Measurements from ENCODE around the gene PTGER2.

The PTGER2 gene

DNA sequence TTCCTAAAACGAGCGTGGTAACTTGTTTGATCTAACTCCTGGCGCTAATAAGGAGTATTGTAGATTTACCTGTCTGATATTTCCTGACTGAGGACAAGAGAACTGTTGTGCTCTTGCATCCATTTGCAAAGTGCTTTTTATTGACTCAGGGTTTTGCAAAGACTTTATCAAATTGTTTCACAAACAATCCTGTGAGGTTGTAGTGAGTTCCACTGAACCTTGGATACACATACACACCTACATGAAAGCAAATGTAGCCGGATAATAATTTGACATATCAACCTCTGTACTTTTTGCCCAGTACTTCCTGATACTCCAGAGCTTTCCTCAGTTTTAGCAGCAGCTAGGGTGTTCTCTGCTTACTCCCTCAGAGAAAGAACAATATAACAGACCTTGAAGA lies 6.7 kb upstream of the PTGER2 start:
- DNase-seq = no peak

DNA sequence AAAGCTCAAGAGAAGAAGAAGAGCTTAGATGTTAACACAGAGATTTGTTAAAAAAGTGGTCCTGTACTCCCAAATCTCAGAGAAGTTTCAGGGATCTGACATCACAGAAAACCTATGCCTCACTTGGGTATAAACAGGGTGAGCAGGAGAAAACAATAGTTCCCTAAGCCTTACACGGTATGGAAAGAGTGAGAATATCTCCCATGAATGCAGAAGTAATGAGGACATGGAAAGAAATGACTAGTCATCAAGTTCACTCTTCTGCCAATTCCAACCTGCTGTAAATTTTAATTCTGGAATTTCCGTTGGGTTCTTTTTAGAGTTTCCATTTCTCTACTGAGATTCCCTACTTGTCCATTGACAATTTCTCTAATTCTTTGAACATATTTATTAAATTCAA lies 6.2 kb upstream of the PTGER2 start:
- no peak for DNase-seq

DNA sequence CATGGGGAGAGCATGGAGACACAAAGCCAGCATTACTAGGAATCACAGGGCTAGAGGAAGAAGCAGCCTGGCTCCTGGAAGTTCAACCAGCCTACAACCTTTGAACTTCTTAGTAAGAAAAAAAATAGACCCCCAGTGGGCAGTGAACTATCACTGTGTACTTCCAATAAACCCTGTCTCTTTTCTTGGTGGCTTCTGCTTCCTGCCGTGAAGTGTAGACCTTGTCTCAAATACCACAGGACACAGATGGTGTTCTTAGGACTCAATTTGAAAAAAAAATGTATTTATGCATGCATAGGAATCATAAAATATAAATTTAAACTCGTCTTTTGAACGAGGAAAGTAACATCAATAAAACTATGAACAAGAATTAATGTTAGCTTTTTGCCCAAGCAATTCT lies 3.6 kb upstream of the PTGER2 start:
- no peak for DNase-seq

DNA sequence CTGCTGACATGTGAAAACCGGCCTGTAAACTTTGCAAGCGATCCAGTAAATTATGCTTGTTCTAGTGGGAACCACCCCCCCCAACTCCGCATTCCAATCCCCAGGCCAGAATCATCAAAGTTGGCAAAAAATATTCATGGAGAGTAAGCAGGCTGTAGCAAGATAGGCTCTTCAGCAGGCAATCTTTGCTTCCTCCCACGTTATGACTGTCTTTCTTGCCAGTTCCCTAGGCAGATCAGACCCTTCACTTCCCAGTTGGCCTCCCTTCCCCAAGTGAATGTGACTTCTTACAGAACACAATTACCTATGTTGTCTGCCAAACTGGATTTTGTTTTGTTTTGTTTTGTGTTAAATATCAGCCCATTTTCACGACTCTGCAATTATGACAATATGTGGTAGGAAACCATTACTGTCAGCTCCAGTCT lies 1.2 kb upstream of the PTGER2 start:
- no peak for DNase-seq

DNA sequence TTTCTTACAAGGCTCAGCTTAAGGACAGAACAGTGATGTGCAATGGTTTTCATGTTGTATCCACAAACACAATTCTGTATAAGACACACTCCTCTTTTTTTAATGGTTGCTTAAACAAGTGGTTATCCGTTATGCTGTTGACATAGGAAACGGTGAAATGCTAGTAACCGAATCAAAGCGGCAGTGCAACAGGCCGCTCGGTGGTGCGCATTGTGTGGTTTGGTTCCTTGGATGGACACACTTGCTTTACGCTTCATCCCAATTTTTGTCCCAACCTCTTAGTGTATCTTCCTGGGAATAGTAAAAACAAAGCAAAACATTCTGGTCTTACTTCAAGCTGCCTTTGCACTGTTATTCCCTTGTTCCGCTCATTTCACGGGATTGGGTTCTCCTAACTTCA lies 650 bp upstream of the PTGER2 start:
- no peak for DNase-seq

DNA sequence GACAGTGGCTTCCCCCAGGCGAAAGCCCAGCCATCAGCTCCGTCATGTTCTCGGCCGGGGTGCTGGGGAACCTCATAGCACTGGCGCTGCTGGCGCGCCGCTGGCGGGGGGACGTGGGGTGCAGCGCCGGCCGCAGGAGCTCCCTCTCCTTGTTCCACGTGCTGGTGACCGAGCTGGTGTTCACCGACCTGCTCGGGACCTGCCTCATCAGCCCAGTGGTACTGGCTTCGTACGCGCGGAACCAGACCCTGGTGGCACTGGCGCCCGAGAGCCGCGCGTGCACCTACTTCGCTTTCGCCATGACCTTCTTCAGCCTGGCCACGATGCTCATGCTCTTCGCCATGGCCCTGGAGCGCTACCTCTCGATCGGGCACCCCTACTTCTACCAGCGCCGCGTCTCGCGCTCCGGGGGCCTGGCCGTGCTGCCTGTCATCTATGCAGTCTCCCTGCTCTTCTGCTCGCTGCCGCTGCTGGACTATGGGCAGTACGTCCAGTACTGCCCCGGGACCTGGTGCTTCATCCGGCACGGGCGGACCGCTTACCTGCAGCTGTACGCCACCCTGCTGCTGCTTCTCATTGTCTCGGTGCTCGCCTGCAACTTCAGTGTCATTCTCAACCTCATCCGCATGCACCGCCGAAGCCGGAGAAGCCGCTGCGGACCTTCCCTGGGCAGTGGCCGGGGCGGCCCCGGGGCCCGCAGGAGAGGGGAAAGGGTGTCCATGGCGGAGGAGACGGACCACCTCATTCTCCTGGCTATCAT lies 663 bp downstream of the PTGER2 start:
- no peak for DNase-seq

DNA sequence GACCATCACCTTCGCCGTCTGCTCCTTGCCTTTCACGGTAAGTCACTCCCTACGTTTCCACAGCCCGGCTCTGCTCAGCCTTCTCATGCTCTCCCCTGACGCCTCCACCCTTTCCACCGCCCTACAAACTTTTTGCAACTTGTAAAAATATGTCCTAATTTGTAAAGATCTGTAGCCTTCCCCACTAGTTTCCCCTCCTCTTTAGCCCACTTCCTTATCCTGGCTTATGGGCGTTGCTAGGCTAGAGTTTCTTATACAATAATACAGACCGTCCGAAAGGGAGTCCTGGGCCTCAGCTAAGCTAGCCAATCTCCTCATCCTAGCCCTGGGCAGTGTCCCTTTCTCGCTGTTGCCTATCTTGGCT lies 1.2 kb downstream of the PTGER2 start:
- DNase-seq = no peak

DNA sequence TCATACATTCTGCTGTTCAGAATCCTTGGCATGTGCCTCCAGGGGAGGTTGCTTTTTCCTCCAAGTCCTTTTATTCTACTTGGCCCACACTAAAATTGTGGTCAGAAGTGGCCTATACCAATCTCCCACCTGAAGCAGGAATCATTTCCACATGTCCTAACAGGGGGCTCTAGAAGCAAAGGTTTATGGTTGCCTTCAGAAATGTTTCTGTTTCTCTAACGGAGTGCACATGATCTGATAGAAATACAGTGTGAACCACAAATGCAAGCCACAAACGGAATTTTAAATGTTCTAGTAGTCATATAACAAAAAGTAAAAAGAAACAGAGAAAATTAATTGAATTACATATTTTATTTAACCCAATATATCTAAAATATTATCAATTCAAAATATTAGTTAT lies 4.0 kb downstream of the PTGER2 start:
- no peak for DNase-seq

DNA sequence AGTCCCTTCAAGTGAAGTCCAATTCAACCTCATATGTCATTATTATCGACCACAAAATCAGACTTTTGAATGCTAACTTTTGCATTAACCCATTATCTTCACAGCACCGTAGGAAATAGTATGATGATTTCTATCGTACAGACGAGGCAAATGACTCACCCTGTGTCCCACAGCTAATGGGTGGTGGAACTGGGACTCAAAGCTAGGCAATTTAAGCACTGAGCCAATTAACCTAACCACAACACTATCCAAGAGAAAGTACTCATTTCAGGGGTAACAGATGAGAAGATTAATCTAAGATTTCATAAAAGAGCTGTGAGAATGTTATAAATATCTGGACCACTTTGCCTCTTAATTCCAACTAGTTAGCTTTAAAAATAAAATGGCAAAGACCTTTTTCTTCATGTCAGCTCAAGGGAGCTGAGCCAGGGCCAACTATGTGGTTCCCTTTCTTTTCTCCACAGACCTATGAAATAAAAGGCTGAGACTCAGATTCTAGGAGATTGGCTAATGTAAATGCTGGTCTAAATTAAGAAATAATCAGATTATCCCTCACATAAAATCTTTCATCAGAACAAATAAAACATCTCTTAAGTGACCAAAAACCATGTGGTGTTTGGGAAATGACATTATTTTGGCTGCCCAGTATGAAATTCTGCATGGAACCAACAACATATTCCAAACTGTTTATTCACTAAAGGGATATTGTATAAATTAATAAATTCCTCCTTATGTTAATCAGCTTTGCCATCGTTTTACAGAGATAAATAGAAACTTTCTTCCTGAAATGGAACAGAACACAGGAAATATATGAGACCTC lies 4.9 kb downstream of the PTGER2 start:
- no peak for DNase-seq

DNA sequence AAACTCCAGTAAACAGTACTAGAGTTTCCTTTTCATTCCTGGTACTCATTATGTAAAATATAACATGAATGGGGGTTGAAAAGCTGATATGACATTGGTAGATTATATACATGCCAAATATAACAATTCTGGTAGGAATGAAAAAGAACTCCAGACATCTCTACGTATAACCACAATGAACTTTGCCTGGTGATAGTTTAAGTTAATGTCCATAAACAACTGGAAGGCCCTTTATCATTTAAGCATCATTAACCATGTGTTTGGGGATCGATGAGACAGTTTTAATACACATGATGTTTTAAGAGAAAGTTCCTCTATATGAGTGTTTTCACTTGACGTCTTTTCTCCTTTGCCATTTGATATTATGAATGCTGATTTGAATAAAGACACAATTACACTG lies 5.8 kb downstream of the PTGER2 start:
- no peak for DNase-seq

DNA sequence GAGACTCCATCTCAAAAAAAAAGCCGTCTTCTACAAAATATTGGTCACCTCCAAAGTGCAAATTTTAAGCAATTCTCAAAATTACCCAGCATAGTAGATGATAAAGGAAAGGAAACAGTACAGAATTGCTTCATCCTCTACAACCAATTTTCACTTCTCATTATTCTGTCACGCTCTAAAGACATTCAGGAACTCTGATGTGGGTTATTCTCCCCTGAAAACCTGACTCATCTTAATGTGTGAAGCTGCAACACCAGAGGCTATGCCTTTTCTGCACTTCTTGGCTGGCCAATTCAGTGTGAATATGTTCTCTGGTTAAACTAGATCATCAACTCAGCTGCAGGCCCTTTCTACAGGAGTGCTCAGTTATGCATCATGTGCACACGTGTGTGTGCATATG lies 11.0 kb downstream of the PTGER2 start:
- no peak for DNase-seq

DNA sequence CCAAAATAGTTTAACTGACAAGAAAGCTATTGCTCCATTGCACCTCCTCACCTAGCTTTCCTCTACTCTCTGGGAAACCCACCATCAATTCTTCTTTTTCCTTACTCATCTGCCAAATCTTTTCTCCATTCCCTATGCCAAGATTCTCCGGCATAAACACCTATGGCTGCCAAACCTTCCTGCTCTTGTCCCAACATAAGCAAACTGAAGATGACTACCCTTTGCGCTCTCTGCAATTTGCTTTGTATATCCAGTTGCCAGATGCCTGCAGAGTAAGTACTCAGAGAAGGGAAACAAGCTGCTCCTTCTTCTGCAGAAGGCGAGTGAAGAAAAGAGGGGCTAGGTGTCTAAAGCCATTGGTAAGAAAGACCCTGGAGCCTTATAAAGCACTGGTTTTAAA lies 11.5 kb downstream of the PTGER2 start:
- DNase-seq = no peak

DNA sequence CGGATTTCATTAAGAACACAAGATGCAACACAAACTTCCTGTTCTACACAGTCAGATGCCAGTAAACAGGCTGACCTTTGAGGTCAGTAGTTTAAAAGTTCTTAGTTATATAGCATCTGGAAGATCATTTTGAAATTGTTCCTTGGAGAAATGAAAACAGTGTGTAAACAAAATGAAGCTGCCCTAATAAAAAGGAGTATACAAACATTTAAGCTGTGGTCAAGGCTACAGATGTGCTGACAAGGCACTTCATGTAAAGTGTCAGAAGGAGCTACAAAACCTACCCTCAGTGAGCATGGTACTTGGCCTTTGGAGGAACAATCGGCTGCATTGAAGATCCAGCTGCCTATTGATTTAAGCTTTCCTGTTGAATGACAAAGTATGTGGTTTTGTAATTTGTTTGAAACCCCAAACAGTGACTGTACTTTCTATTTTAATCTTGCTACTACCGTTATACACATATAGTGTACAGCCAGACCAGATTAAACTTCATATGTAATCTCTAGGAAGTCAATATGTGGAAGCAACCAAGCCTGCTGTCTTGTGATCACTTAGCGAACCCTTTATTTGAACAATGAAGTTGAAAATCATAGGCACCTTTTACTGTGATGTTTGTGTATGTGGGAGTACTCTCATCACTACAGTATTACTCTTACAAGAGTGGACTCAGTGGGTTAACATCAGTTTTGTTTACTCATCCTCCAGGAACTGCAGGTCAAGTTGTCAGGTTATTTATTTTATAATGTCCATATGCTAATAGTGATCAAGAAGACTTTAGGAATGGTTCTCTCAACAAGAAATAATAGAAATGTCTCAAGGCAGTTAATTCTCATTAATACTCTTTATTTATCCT lies 13.5 kb downstream of the PTGER2 start:
- no peak for DNase-seq

DNA sequence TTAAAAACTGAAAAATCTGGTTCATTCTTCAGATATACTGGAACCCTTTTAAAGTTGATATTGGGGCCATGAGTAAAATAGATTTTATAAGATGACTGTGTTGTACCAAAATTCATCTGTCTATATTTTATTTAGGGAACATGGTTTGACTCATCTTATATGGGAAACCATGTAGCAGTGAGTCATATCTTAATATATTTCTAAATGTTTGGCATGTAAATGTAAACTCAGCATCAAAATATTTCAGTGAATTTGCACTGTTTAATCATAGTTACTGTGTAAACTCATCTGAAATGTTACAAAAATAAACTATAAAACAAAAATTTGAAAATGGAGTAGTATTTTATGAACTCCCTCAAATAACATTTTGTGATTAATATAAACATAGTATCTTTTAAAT lies 14.2 kb downstream of the PTGER2 start:
- no peak for DNase-seq

DNA sequence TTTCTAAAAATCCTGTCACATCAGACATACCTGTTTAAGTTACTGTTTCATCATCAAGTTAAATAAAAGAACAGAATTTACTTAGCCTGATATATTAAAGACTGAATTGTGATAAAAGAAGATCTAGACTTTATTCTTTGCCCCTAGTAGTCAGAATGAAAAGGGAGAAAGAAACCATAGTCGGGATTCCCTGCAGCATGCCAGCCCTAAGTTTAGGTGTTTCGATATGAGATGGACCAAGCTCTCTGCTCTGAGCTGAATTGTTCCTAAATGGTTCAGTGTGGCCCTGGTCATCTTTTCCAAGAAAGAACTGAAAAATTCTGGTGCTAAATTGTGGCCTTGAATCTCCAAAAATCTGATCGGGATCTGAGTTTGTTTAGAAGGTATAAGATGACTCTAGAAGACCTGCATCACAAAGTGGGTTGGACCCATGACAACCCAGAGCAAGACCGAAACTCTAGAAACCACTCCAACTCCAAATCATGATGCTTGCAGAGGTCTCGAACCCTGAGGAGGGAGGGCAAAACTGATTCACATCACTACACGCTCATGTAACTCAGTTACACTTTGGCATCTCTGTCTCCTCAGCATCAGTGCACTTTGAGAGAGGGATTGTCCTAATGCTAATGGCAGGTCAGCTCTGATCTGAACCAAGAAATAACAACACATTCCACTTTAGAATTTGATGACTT lies 15.7 kb downstream of the PTGER2 start:
- DNase-seq = no peak

DNA sequence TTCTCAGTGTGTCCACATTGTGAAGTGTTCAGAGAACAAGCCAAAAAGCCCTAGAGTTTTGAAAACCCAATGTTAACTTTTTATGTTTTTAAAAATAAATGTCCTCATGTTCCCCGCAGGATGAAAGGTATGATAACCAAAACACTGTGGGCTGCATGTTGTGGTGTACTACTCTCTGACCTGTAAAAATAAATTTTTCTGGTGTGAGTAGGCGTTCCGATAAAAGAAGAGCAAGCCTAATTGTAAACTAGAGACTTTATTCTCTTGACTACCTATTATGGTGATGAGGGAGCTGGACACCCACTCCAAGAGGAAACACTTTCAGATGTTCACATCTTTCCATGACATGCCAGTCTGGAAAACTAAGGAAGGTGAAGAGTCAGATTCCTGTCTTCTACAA lies 18.2 kb downstream of the PTGER2 start:
- DNase-seq = no peak

DNA sequence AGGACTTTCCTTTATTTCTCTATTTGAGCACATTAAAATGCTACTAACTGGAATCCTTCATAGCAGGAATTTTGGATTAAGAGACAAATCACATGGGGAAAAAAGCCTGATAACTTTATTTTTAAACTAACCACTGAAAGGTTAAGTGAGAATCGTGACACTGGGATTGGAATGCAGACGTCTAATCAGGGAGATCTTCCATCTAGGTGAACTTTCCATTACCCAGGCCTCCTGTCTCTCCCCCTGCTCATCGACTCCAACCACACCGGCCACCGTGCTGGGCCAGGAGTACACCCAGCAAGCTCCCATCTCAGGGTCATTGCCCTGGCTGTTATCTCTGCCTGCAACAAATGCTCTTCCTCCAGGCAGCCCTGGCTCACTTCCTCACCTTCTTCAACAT lies 19.0 kb downstream of the PTGER2 start:
- no peak for DNase-seq

DNA sequence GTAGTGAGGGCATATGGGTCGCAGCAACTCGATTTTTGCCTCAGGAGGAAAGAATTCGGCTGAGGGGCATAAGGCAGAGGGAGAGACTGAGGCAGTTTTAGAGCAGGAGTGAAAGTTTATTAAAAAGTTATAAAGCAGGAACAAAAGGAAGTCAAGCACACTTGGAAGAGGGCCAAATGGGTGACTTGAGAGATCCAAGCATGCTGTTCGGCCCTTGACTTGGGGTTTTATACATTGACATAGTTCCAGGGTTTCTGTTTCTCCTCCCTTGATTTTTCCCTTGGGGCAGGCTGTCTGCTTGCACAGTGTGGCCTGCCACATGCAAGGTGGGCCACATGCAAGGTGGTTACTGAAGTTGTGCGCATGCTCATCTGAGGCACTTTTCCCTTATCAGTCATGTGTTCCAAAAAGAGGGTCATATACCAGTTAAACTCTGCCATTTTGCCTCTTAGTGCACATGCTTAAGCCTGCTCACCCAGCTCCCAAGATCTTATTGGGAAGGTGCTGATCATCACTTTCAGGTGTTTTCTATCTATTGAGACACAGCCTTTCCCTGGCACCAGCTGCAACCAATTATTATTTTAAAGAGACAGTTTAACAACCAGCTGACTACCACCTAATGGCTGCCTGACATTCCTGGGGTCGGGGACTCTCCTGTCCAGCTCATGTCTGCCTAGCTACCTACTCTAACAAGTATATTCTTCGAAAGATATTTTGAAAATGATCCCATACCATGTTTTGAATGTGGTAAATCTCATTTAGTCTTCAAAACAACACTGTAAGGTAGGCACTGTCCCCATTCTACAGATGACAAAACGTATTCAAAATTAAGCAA lies 19.9 kb downstream of the PTGER2 start:
- no peak for DNase-seq

DNA sequence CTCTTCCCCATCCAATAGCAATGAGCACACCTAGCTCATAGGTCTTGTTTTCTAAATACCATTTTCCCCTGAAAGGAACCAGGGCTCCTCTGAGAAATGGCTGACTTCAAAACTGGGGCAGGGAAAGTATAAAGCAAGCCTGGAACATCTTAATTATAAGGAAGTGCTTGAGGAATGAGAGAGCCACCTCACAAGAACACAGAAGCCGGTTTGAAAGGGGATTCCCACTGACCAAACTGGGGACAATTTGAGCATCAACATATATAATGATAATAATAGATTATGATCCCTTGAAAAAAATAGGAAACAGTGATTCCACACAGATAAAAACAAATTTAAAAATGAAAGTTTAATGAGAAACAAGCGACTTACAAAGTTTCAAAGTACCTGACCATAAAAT lies 22.1 kb downstream of the PTGER2 start:
- no peak for DNase-seq

DNA sequence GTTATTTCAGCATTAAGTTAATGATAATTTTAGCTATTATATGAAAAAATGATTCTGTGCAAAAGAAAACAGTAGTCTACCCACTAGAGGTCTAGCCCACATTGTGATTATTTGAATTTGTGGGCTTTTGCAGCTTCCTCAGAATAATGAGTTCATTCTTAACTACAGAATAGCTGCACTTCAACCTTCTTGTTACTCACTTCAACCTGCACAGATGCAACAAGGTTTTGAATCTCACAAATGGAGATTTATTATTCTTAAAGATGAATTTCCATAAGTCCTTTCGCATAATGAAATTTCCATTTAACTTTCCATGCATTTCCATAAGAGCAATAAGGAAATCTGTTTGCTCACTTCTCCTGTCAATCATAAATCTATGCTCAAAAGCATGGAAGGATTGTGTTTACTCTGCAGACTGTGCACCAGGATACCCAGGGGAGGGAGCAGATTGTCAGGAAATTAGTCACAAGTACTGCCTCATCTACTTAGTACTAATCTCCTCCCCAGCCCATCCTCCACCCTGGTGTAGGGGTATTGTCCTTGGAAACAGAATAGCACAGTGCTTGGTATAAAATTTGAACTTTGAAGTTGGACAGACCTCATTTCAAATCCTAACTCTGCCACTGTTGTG lies 24.1 kb downstream of the PTGER2 start:
- no peak for DNase-seq

DNA sequence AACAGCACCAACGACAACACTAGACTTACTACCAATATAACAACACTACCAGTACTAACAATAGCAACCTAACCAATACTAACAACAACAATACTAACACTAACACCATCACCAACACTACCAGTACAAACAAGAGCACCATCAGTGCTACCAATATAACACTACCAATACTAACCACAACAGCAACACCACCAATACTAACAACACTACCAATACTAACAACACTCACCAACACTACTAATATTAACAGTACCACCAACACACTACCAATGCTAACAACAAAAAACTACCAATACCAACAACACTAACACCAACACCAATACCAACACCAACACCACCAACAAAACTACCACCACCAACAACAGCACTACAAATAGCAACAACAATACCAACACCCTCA lies 25.1 kb downstream of the PTGER2 start:
- no peak for DNase-seq
